GM20000 (cell line): ENCODE data around the gene SYPL2.

ENCODE experiments used
- DNase-seq: peaks from one replicate; pipeline ENCODE4 v3.0.0; 2012; ENCODE audit warnings: low spot score
- CTCF ChIP-seq: IDR thresholded peaks from 2 replicates; pipeline ENCODE4 v1.5.1; 2012; ENCODE audit warnings: mild to moderate bottlenecking, control low read depth; ENCODE audit errors: extremely low read depth, missing control alignments

The SYPL2 gene

GRCh38 chr1:109493227-109493626 lies 26.9 kb downstream of the SYPL2 start:
- no peak for DNase-seq
- no peak for TF ChIP-seq CTCF

GRCh38 chr1:109493805-109494539 lies 27.6 kb downstream of the SYPL2 start, which contains the start of gene CYB561D1:
CYB561D1 (plus strand) TSS chr1:109494094; CDS start chr1:109494140, 46 bp downstream.
- DNase-seq: peak; percentile 93
- TF ChIP-seq CTCF: peak; percentile 82

- TF ChIP-seq CTCF: no peak
- DNase-seq: no peak
Observed at GRCh38 chr1:109495738-109496137, 29.4 kb downstream of the SYPL2 start.

- DNase-seq: no peak
- no peak for TF ChIP-seq CTCF
Observed at GRCh38 chr1:109497449-109498160, 31.3 kb downstream of the SYPL2 start.

- no peak for DNase-seq
- TF ChIP-seq CTCF: peak; percentile 39
Observed at GRCh38 chr1:109498161-109498801, 31.9 kb downstream of the SYPL2 start.

GRCh38 chr1:109499081-109499480 lies 32.7 kb downstream of the SYPL2 start:
- DNase-seq: no peak
- TF ChIP-seq CTCF: no peak
